ENCODE measurements around the gene NES.
"Not testable (repeated sequence)": the region's sequence is repeated elsewhere in the genome, so short reads cannot be mapped to it uniquely, and the experiment has no call there.

NES gene

GRCh38 chr1:156644146-156644545 is 33.1 kb downstream of the NES start:
- DNase-seq: no peak

- DNase-seq: no peak
Measured at GRCh38 chr1:156643778-156644092, 33.5 kb downstream of the NES start.

- DNase-seq: no peak
Measured at GRCh38 chr1:156643049-156643777, 34.0 kb downstream of the NES start.

- no peak for DNase-seq
Measured at GRCh38 chr1:156642265-156643048, 34.8 kb downstream of the NES start.

- DNase-seq: no peak
Measured at GRCh38 chr1:156641761-156642264, 35.4 kb downstream of the NES start, which contains the start of gene BCAN. BCAN (plus strand) TSS chr1:156642117; CDS start chr1:156646055, 3,938 bp downstream.

- no peak for DNase-seq
Measured at GRCh38 chr1:156640842-156641706, 36.1 kb downstream of the NES start.

GRCh38 chr1:156639601-156640101 is 37.6 kb downstream of the NES start:
- DNase-seq: no peak

- DNase-seq: peak; percentile 37
Measured at GRCh38 chr1:156638189-156638985, 38.8 kb downstream of the NES start.

- no peak for DNase-seq
Measured at GRCh38 chr1:156632355-156632754, 44.9 kb downstream of the NES start.

GRCh38 chr1:156631152-156631551 is 46.1 kb downstream of the NES start:
- DNase-seq: not testable (repeated sequence)

- no peak for DNase-seq
Measured at GRCh38 chr1:156629823-156630449, 47.3 kb downstream of the NES start.

GRCh38 chr1:156627313-156627880 is 49.8 kb downstream of the NES start:
- DNase-seq: no peak

- no peak for DNase-seq
Measured at GRCh38 chr1:156626079-156626438, 51.1 kb downstream of the NES start.

GRCh38 chr1:156625436-156626078 is 51.6 kb downstream of the NES start:
- no peak for DNase-seq

- DNase-seq: no peak
Measured at GRCh38 chr1:156624814-156625435, 52.3 kb downstream of the NES start.

- peak; percentile 44 for DNase-seq
Measured at GRCh38 chr1:156623946-156624813, 53.0 kb downstream of the NES start.

GRCh38 chr1:156622581-156623297 is 54.5 kb downstream of the NES start:
- no peak for DNase-seq

- DNase-seq: no peak
Measured at GRCh38 chr1:156619582-156619955, 57.6 kb downstream of the NES start.
